ENCODE data around the gene SCN5A. TPM values are rescaled to one million over a fixed set of nuclear protein-coding genes. Genes with fewer than 3 reads are reported as not detected.

Gene SCN5A
- total RNA-seq, 2 donors from 2014 or later: 4.5 to 5.6 TPM

GRCh38 chr3:38519000-38519399 lies 130.5 kb downstream of the SCN5A start:
- Histone ChIP-seq H3K27me3 (ENCODE audit: control insufficient read depth, insufficient read depth, low read length, poor library complexity, severe bottlenecking) (no peaks in the 10 kb centered on the region), H3K36me3 (ENCODE audit: control insufficient read depth, insufficient read depth, low read length) (peaks cover 19% of the 10 kb centered on the region), H3K9ac (ENCODE audit: extremely low read depth, low read length, poor library complexity, severe bottlenecking) (no peak overlapping the region), H3K4me3 (ENCODE audit: low read length) (no peak overlapping the region), H3K27ac (ENCODE audit: low read depth, low read length) (no peak overlapping the region), H3K4me1 (ENCODE audit: control insufficient read depth, insufficient read depth, low read length) (no peaks in the 10 kb centered on the region), H3K9me3 (ENCODE audit: control insufficient read depth, low read length) (no peaks in the 10 kb centered on the region)
- TF ChIP-seq CTCF (conservative IDR thresholded peaks at IDR 0.05): no peak
- no peaks in the 10 kb centered on the region for H3K9me3 Mint-ChIP-seq
- H3K36me3 Mint-ChIP-seq (ENCODE audit: low read depth): peaks cover 23% of the 10 kb centered on the region
- DNase-seq: no peak
- peaks cover 13% of the 10 kb centered on the region for H3K4me1 Mint-ChIP-seq
- no peak overlapping the region for H3K27ac Mint-ChIP-seq
- no peaks in the 10 kb centered on the region for H3K27me3 Mint-ChIP-seq (ENCODE audit: insufficient read depth)
- 70% methylated on average over 1 of the region's 1 CpG; no CpG with 5 or more reads in 1 of the 2 experiments for WGBS, 2 experiments (ENCODE audit: insufficient coverage in 1 of 2, insufficient read length in 1 of 2)
- no peak overlapping the region for H3K4me3 Mint-ChIP-seq

GRCh38 chr3:38516669-38517068 lies 132.8 kb downstream of the SCN5A start:
- no peak overlapping the region for H3K27ac Mint-ChIP-seq
- 45 to 50% methylated on average over 1 of the region's 1 CpG for WGBS, 2 experiments (ENCODE audit: insufficient coverage in 1 of 2, insufficient read length in 1 of 2)
- TF ChIP-seq CTCF (conservative IDR thresholded peaks at IDR 0.05): no peak

GRCh38 chr3:38515367-38515766 lies 134.1 kb downstream of the SCN5A start:
- Histone ChIP-seq H3K27ac (ENCODE audit: low read depth, low read length) (no peak overlapping the region), H3K27me3 (ENCODE audit: control insufficient read depth, insufficient read depth, low read length, poor library complexity, severe bottlenecking) (no peaks in the 10 kb centered on the region), H3K4me3 (ENCODE audit: low read length) (no peak overlapping the region), H3K9me3 (ENCODE audit: control insufficient read depth, low read length) (no peaks in the 10 kb centered on the region), H3K4me1 (ENCODE audit: control insufficient read depth, insufficient read depth, low read length) (no peaks in the 10 kb centered on the region), H3K9ac (ENCODE audit: extremely low read depth, low read length, poor library complexity, severe bottlenecking) (no peak overlapping the region), H3K36me3 (ENCODE audit: control insufficient read depth, insufficient read depth, low read length) (peaks cover 30% of the 10 kb centered on the region)
- H3K4me1 Mint-ChIP-seq: peaks cover 9% of the 10 kb centered on the region
- TF ChIP-seq CTCF (conservative IDR thresholded peaks at IDR 0.05): no peak
- no peak for DNase-seq
- H3K4me3 Mint-ChIP-seq: no peak overlapping the region
- WGBS, 2 experiments (ENCODE audit: insufficient coverage in 1 of 2, insufficient read length in 1 of 2): 94 to 96% methylated on average over 3 to 7 of the region's 7 CpGs
- no peaks in the 10 kb centered on the region for H3K9me3 Mint-ChIP-seq
- no peak overlapping the region for H3K27ac Mint-ChIP-seq
- peaks cover 13% of the 10 kb centered on the region for H3K36me3 Mint-ChIP-seq (ENCODE audit: low read depth)
- no peaks in the 10 kb centered on the region for H3K27me3 Mint-ChIP-seq (ENCODE audit: insufficient read depth)

More at GRCh38 chr3:38516669-38517068, 132.8 kb downstream of the SCN5A start:
- Mint-ChIP-seq H3K27me3 (ENCODE audit: insufficient read depth) (no peaks in the 10 kb centered on the region), H3K4me3 (no peak overlapping the region), H3K9me3 (no peaks in the 10 kb centered on the region), H3K36me3 (ENCODE audit: low read depth) (peaks cover 12% of the 10 kb centered on the region), H3K4me1 (peaks cover 13% of the 10 kb centered on the region)
- no peak for DNase-seq
- Histone ChIP-seq H3K4me1 (ENCODE audit: control insufficient read depth, insufficient read depth, low read length) (no peaks in the 10 kb centered on the region), H3K9me3 (ENCODE audit: control insufficient read depth, low read length) (no peaks in the 10 kb centered on the region), H3K9ac (ENCODE audit: extremely low read depth, low read length, poor library complexity, severe bottlenecking) (no peak overlapping the region), H3K36me3 (ENCODE audit: control insufficient read depth, insufficient read depth, low read length) (peaks cover 24% of the 10 kb centered on the region), H3K4me3 (ENCODE audit: low read length) (no peak overlapping the region), H3K27ac (ENCODE audit: low read depth, low read length) (no peak overlapping the region), H3K27me3 (ENCODE audit: control insufficient read depth, insufficient read depth, low read length, poor library complexity, severe bottlenecking) (no peaks in the 10 kb centered on the region)

Data from endodermal cell (in vitro differentiated cells).